Testis (tissue), 2 donors: ENCODE measurements around the gene POLR2B.

Experiments
- CTCF ChIP-seq, 3 experiments: fragments of 450-650 bp in 2 of 3; fragments of 200-600 bp in 1 of 3; sonication (generic) in 1 of 3; IDR thresholded peaks; one replicate each; pipeline ENCODE4 v1.5.1; 2016 to 2019; ENCODE audit warnings: antibody characterized with exemption in 3 of 3, mild to moderate bottlenecking in 2 of 3, moderate library complexity in 1 of 3
- POLR2A ChIP-seq: fragments of 450-650 bp; IDR thresholded peaks from one replicate; pipeline ENCODE4 v1.6.1; 2017; ENCODE audit warnings: antibody characterized with exemption, mild to moderate bottlenecking, moderate library complexity

DNA sequence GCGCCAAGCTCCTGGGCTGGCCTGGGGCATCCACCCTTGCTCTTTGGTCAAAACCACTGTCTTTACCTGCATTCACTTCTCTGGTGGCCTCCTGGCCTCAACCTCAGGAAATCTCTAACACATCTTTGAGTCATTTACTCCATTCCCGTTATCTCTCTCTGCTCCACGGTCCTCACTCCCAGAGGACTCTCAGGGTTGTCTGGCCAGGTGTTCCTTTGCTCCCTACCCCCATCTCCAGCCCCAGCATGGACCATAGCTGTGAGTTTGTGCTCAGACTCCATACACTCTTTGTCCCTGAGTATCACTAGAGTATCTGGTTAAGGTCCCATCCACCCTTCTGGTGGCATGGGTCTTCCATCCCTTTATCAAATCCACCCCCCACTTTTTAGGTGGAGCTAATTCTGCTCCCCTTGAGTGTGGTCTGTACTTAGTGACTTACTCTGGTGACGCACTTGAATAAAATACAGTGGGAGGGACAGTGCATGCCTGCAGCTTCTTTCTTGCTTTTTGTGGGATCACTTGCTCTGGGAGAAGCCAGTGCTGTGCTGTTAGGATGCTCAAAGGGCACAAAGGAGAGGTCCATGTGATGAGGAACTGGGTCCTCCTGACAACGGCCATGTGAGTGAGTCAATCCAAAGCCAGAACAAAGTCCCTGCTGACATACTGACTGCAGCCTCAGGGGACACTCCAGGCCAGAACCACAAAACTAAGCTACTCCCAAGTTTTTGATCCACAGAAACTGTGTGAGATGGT, 87.2 kb downstream of the POLR2B start:
- TF ChIP-seq CTCF (IDR thresholded peaks at IDR 0.05) (no peak), POLR2A (no peak)
